ENCODE measurements around the gene PLCD3.

- TF ChIP-seq CTCF (IDR thresholded peaks at IDR 0.05) = no peak
- no peak for TF ChIP-seq POLR2AphosphoS5 (IDR thresholded peaks at IDR 0.05)
These were observed 51.1 kb downstream of the PLCD3 start for GRCh38 chr17:45081047-45081703.
